Stimulated activated memory B cell treated with anti-CD40 and anti-IgM and Interleukin-4, amounts not matched to agents 10 μg/mL and 1 μg/mL and 100 μg/mL, for 72 hours (primary cell): Measurements from ENCODE around the gene ARMC3.
"Not testable (repeated sequence)": the region's sequence is repeated elsewhere in the genome, so short reads cannot be mapped to it uniquely, and the experiment has no call there.

Experiments
- ATAC-seq: fragments of 150-1000 bp; cut with Tn5 transposase; 2 replicates; pipeline ENCODE4 v1.10.0; 2021
- H3K27ac Mint-ChIP-seq: one replicate; pipeline ENCODE4 v1.8.0; 2022; ENCODE audit warnings: mild to moderate bottlenecking, mixed read lengths
- H3K27me3 Mint-ChIP-seq: one replicate; pipeline ENCODE4 v1.8.0; 2022; ENCODE audit warnings: mixed read lengths
- H3K36me3 Mint-ChIP-seq: one replicate; pipeline ENCODE4 v1.8.0; 2022; ENCODE audit warnings: mixed read lengths
- H3K4me1 Mint-ChIP-seq: one replicate; pipeline ENCODE4 v1.8.0; 2022; ENCODE audit warnings: mixed read lengths
- H3K4me3 Mint-ChIP-seq: one replicate; pipeline ENCODE4 v1.8.0; 2022; ENCODE audit warnings: mild to moderate bottlenecking, moderate library complexity, mixed read lengths
- H3K9me3 Mint-ChIP-seq: one replicate; pipeline ENCODE4 v1.8.0; 2022; ENCODE audit warnings: mixed read lengths

Gene ARMC3

GRCh38 chr10:22911889-22912762, 15.7 kb upstream of the ARMC3 start:
- ATAC-seq = no peak
- H3K4me1 Mint-ChIP-seq = no peaks in the 10 kb centered on the region
- H3K36me3 Mint-ChIP-seq = peaks cover 12% of the 10 kb centered on the region
- no peak overlapping the region for H3K27ac Mint-ChIP-seq
- no peaks in the 10 kb centered on the region for H3K27me3 Mint-ChIP-seq
- no peak overlapping the region for H3K4me3 Mint-ChIP-seq
- peaks cover 21% of the 10 kb centered on the region for H3K9me3 Mint-ChIP-seq

GRCh38 chr10:22912763-22913384, 15.0 kb upstream of the ARMC3 start:
- no peak for ATAC-seq
- Mint-ChIP-seq H3K4me1 (no peaks in the 10 kb centered on the region), H3K27ac (no peak overlapping the region), H3K4me3 (no peak overlapping the region), H3K27me3 (no peaks in the 10 kb centered on the region), H3K36me3 (peaks cover 7% of the 10 kb centered on the region), H3K9me3 (peaks cover 18% of the 10 kb centered on the region)

- H3K36me3 Mint-ChIP-seq = peaks cover 7% of the 10 kb centered on the region
- no peak for ATAC-seq
- H3K27ac Mint-ChIP-seq = no peak overlapping the region
- H3K9me3 Mint-ChIP-seq = peaks cover 12% of the 10 kb centered on the region
- H3K4me3 Mint-ChIP-seq = no peak overlapping the region
- H3K4me1 Mint-ChIP-seq = no peaks in the 10 kb centered on the region
- no peaks in the 10 kb centered on the region for H3K27me3 Mint-ChIP-seq
Measured at GRCh38 chr10:22913474-22914092, 14.3 kb upstream of the ARMC3 start.

- ATAC-seq = no peak
- no peak overlapping the region for H3K4me3 Mint-ChIP-seq
- peaks cover 2% of the 10 kb centered on the region for H3K9me3 Mint-ChIP-seq
- no peaks in the 10 kb centered on the region for H3K36me3 Mint-ChIP-seq
- H3K27me3 Mint-ChIP-seq = peaks cover 6% of the 10 kb centered on the region
- H3K4me1 Mint-ChIP-seq = no peaks in the 10 kb centered on the region
- H3K27ac Mint-ChIP-seq = no peak overlapping the region
Measured at GRCh38 chr10:22915314-22915713, 12.5 kb upstream of the ARMC3 start.

- Mint-ChIP-seq H3K27ac (no peak overlapping the region), H3K36me3 (no peaks in the 10 kb centered on the region), H3K27me3 (peaks cover 29% of the 10 kb centered on the region), H3K9me3 (peaks cover 3% of the 10 kb centered on the region), H3K4me1 (no peaks in the 10 kb centered on the region), H3K4me3 (no peak overlapping the region)
- ATAC-seq = no peak
Measured at GRCh38 chr10:22925088-22925487, 2.8 kb upstream of the ARMC3 start.

- H3K27me3 Mint-ChIP-seq = peaks cover 12% of the 10 kb centered on the region
- peaks cover 3% of the 10 kb centered on the region for H3K9me3 Mint-ChIP-seq
- H3K27ac Mint-ChIP-seq = no peak overlapping the region
- H3K36me3 Mint-ChIP-seq = no peaks in the 10 kb centered on the region
- peaks cover 1% of the 10 kb centered on the region for H3K4me1 Mint-ChIP-seq
- ATAC-seq = no peak
- H3K4me3 Mint-ChIP-seq = no peak overlapping the region
Measured at GRCh38 chr10:22927166-22927565, 687 bp upstream of the ARMC3 start.

GRCh38 chr10:22929053-22929452, 1.2 kb downstream of the ARMC3 start:
- not testable (repeated sequence) for H3K4me1 Mint-ChIP-seq, ATAC-seq, H3K4me3 Mint-ChIP-seq, H3K27ac Mint-ChIP-seq, H3K36me3 Mint-ChIP-seq, H3K9me3 Mint-ChIP-seq
- H3K27me3 Mint-ChIP-seq = peaks cover 10% of the 10 kb centered on the region

- Mint-ChIP-seq H3K27ac (no peak overlapping the region), H3K9me3 (no peaks in the 10 kb centered on the region), H3K36me3 (no peaks in the 10 kb centered on the region), H3K4me3 (no peak overlapping the region), H3K27me3 (peaks cover 10% of the 10 kb centered on the region), H3K4me1 (peaks cover 7% of the 10 kb centered on the region)
- no peak for ATAC-seq
Measured at GRCh38 chr10:22931948-22932347, 4.1 kb downstream of the ARMC3 start.

GRCh38 chr10:22932626-22933370, 4.9 kb downstream of the ARMC3 start:
- no peaks in the 10 kb centered on the region for H3K36me3 Mint-ChIP-seq

GRCh38 chr10:22934726-22935125, 6.9 kb downstream of the ARMC3 start:
- Mint-ChIP-seq H3K36me3 (no peaks in the 10 kb centered on the region), H3K4me1 (peaks cover 7% of the 10 kb centered on the region), H3K27me3 (no peaks in the 10 kb centered on the region), H3K4me3 (no peak overlapping the region), H3K27ac (no peak overlapping the region), H3K9me3 (no peaks in the 10 kb centered on the region)
- ATAC-seq = no peak

More at GRCh38 chr10:22932626-22933370, 4.9 kb downstream of the ARMC3 start:
- Mint-ChIP-seq H3K27ac (no peak overlapping the region), H3K9me3 (no peaks in the 10 kb centered on the region), H3K4me1 (peaks cover 7% of the 10 kb centered on the region), H3K27me3 (peaks cover 10% of the 10 kb centered on the region), H3K4me3 (no peak overlapping the region)
- ATAC-seq = no peak

GRCh38 chr10:22942437-22942836, 14.6 kb downstream of the ARMC3 start:
- Mint-ChIP-seq H3K4me1 (peaks cover 11% of the 10 kb centered on the region), H3K27ac (no peak overlapping the region), H3K9me3 (peaks cover 6% of the 10 kb centered on the region), H3K27me3 (peaks cover 26% of the 10 kb centered on the region), H3K36me3 (no peaks in the 10 kb centered on the region), H3K4me3 (no peak overlapping the region)
- no peak for ATAC-seq

GRCh38 chr10:22945934-22946673, 18.3 kb downstream of the ARMC3 start:
- Mint-ChIP-seq H3K4me1 (peaks cover 11% of the 10 kb centered on the region), H3K4me3 (no peak overlapping the region), H3K27me3 (peaks cover 26% of the 10 kb centered on the region), H3K27ac (no peak overlapping the region), H3K9me3 (peaks cover 17% of the 10 kb centered on the region), H3K36me3 (peaks cover 6% of the 10 kb centered on the region)
- no peak for ATAC-seq

- no peak overlapping the region for H3K4me3 Mint-ChIP-seq
- no peaks in the 10 kb centered on the region for H3K36me3 Mint-ChIP-seq
- H3K27ac Mint-ChIP-seq = no peak overlapping the region
- H3K4me1 Mint-ChIP-seq = no peaks in the 10 kb centered on the region
- ATAC-seq = no peak
- H3K9me3 Mint-ChIP-seq = peaks cover 4% of the 10 kb centered on the region
- no peaks in the 10 kb centered on the region for H3K27me3 Mint-ChIP-seq
Measured at GRCh38 chr10:22954970-22955369, 27.1 kb downstream of the ARMC3 start.

GRCh38 chr10:22958338-22958737, 30.5 kb downstream of the ARMC3 start:
- peaks cover 3% of the 10 kb centered on the region for H3K9me3 Mint-ChIP-seq
- no peaks in the 10 kb centered on the region for H3K36me3 Mint-ChIP-seq
- ATAC-seq = no peak
- H3K27ac Mint-ChIP-seq = no peak overlapping the region
- H3K4me1 Mint-ChIP-seq = no peaks in the 10 kb centered on the region
- no peaks in the 10 kb centered on the region for H3K27me3 Mint-ChIP-seq
- H3K4me3 Mint-ChIP-seq = no peak overlapping the region
